IMR-90 (cell line): Measurements from ENCODE around the gene CTNS. TPM values are rescaled to one million over a fixed set of nuclear protein-coding genes. Genes with fewer than 3 reads are reported as not detected.

Experiments
- ATAC-seq: fragments of 200-7000 bp; cut with Tn5 transposase; 2 replicates; pipeline ENCODE4 v1.9.1; 2020; ENCODE audit warnings: low read depth, mild to moderate bottlenecking, moderate library complexity
- BruUV-seq: library from RNA; stranded (reverse); fragments of 400-500 nt; replicated peaks from 2 replicates; lab custom pipeline; 2021; lab: Mats Ljungman, UMichigan
- CTCF ChIA-PET: fragments of 300-600 bp; formaldehyde crosslinking; extraction: SDS; loops from one replicate; lab custom pipeline; 2021; ENCODE audit warnings: antibody characterized with exemption; lab: Yijun Ruan, JAX
- POLR2A ChIA-PET: fragments of 300-600 bp; sonication (Branson Sonifier 250); formaldehyde crosslinking; loops from one replicate; lab custom pipeline; 2022; ENCODE audit warnings: antibody characterized with exemption; ENCODE audit not compliant: unreplicated experiment; lab: Charles Lee
- DNase-seq: peaks from one replicate; pipeline ENCODE4 v3.0.0; 2013
- H2AFZ ChIP-seq: replicated peaks from 2 replicates; pipeline ENCODE3; 2013; ENCODE audit warnings: low read length, mild to moderate bottlenecking; ENCODE audit not compliant: poor library complexity
- H2AK5ac ChIP-seq: 2 replicates; pipeline ENCODE4 v1.6.1; 2013; ENCODE audit warnings: low read depth, low read length, inconsistent platforms
- H2AK9ac ChIP-seq: replicated peaks from 2 replicates; pipeline ENCODE3; 2013; ENCODE audit warnings: mild to moderate bottlenecking, low read depth, low read length, moderate library complexity; ENCODE audit not compliant: poor library complexity
- H2BK120ac ChIP-seq: 2 replicates; pipeline ENCODE4 v1.6.1; 2013; ENCODE audit warnings: low read depth, low read length, inconsistent platforms
- H2BK15ac ChIP-seq: 3 replicates; pipeline ENCODE4 v1.6.1; 2013; ENCODE audit warnings: low read depth, low read length, inconsistent platforms
- H2BK20ac ChIP-seq: 2 replicates; pipeline ENCODE4 v1.6.1; 2013; ENCODE audit warnings: low read depth, mild to moderate bottlenecking, inconsistent platforms, low read length, moderate library complexity
- H2BK5ac ChIP-seq: 2 replicates; pipeline ENCODE4 v1.6.1; 2013; ENCODE audit warnings: mild to moderate bottlenecking, low read depth, low read length, inconsistent platforms; ENCODE audit not compliant: poor library complexity, severe bottlenecking
- H3K14ac ChIP-seq: replicated peaks from 2 replicates; pipeline ENCODE4 v1.6.1; 2013; ENCODE audit warnings: low read depth, low read length, inconsistent platforms
- H3K18ac ChIP-seq: 2 replicates; pipeline ENCODE4 v1.6.1; 2013; ENCODE audit warnings: low read depth, low read length, control low read depth
- H3K23ac ChIP-seq: 2 replicates; pipeline ENCODE4 v1.6.1; 2013; ENCODE audit warnings: low read depth, low read length, inconsistent platforms
- H3K27ac ChIP-seq: 2 replicates; pipeline ENCODE4 v1.5.1; 2013; ENCODE audit warnings: mild to moderate bottlenecking, control low read depth, low read length; ENCODE audit not compliant: insufficient read depth
- H3K27me3 ChIP-seq: 2 replicates; pipeline ENCODE4 v1.6.1; 2013; ENCODE audit warnings: low read length; ENCODE audit not compliant: control insufficient read depth, insufficient read depth
- H3K36me3 ChIP-seq: 2 replicates; pipeline ENCODE4 v1.6.1; 2013; ENCODE audit warnings: low read length, mixed read lengths; ENCODE audit not compliant: control insufficient read depth, insufficient read depth
- H3K4ac ChIP-seq: 2 replicates; pipeline ENCODE4 v1.6.1; 2013; ENCODE audit warnings: low read depth, low read length, inconsistent platforms
- H3K4me1 ChIP-seq: 2 replicates; pipeline ENCODE4 v1.6.1; 2013; ENCODE audit warnings: low read length, mixed read lengths; ENCODE audit not compliant: control insufficient read depth, insufficient read depth
- H3K4me2 ChIP-seq: 2 replicates; pipeline ENCODE4 v1.6.1; 2013; ENCODE audit warnings: low read depth, mild to moderate bottlenecking, control low read depth, low read length, moderate library complexity
- H3K4me3 ChIP-seq: 2 replicates; pipeline ENCODE4 v1.5.1; 2013; ENCODE audit warnings: low read depth, mild to moderate bottlenecking, control low read depth, low read length, moderate library complexity; ENCODE audit not compliant: insufficient read depth
- H3K56ac ChIP-seq: 2 replicates; pipeline ENCODE4 v1.6.1; 2013; ENCODE audit warnings: low read length, inconsistent platforms; ENCODE audit not compliant: insufficient read depth; ENCODE audit errors: extremely low read depth
- H3K79me1 ChIP-seq, 2 experiments: 2 replicates each; pipeline ENCODE4 v1.6.1; 2013; ENCODE audit warnings: low read length in 2 of 2, inconsistent platforms in 1 of 2, low read depth in 1 of 2
- H3K9ac ChIP-seq: 2 replicates; pipeline ENCODE4 v1.6.1; 2013; ENCODE audit warnings: low read depth, low read length, control low read depth
- H3K9me1 ChIP-seq: 2 replicates; pipeline ENCODE4 v1.6.1; 2013; ENCODE audit warnings: low read length, inconsistent platforms; ENCODE audit not compliant: insufficient read depth
- H3K9me3 ChIP-seq: 2 replicates; pipeline ENCODE4 v1.6.1; 2013; ENCODE audit warnings: low read length; ENCODE audit not compliant: control insufficient read depth, insufficient read depth
- H4K20me1 ChIP-seq: 2 replicates; pipeline ENCODE4 v1.6.1; 2013; ENCODE audit warnings: low read length, inconsistent platforms; ENCODE audit not compliant: insufficient read depth
- H4K5ac ChIP-seq: 2 replicates; pipeline ENCODE4 v1.6.1; 2013; ENCODE audit warnings: mild to moderate bottlenecking, low read depth, low read length, control low read depth
- H4K8ac ChIP-seq, 2 experiments: 2 replicates each; pipeline ENCODE4 v1.6.1; 2013; ENCODE audit warnings: low read depth in 2 of 2, low read length in 2 of 2, control low read depth in 1 of 2, inconsistent platforms in 1 of 2
- H4K91ac ChIP-seq: 2 replicates; pipeline ENCODE4 v1.6.1; 2013; ENCODE audit warnings: low read depth, low read length, inconsistent platforms; ENCODE audit not compliant: insufficient read depth
- CHD1 ChIP-seq: IDR thresholded peaks from 2 replicates; pipeline ENCODE4 v1.6.1; 2012; ENCODE audit warnings: low read depth, low read length, improper control_type of control experiment
- CTCF ChIP-seq: conservative IDR thresholded peaks from 2 replicates; pipeline ENCODE4 v1.5.1; 2012; ENCODE audit warnings: mild to moderate bottlenecking, low read depth, low read length, improper control_type of control experiment
- ELK1 ChIP-seq: fragments of 150-350 bp; IDR thresholded peaks from 2 replicates; pipeline ENCODE4 v1.6.1; 2016; ENCODE audit warnings: low read depth, mild to moderate bottlenecking, low read length, moderate library complexity, borderline replicate concordance
- FOS ChIP-seq: fragments of 150-350 bp; IDR thresholded peaks from 2 replicates; pipeline ENCODE4 v1.6.1; 2016; ENCODE audit warnings: low read depth, low read length
- NFE2L2 ChIP-seq: fragments of 150-350 bp; IDR thresholded peaks from 2 replicates; pipeline ENCODE4 v1.6.1; 2016; ENCODE audit warnings: low read depth, mild to moderate bottlenecking, low read length
- POLR2A ChIP-seq: IDR thresholded peaks from 2 replicates; pipeline ENCODE4 v1.6.1; 2012; ENCODE audit warnings: mild to moderate bottlenecking, low read depth, low read length
- RAD21 ChIP-seq: IDR thresholded peaks from 2 replicates; pipeline ENCODE4 v1.6.1; 2012; ENCODE audit warnings: low read length, improper control_type of control experiment
- RCOR1 ChIP-seq: IDR thresholded peaks from 2 replicates; pipeline ENCODE4 v1.6.1; 2012; ENCODE audit warnings: mild to moderate bottlenecking, low read length, improper control_type of control experiment; ENCODE audit not compliant: insufficient replicate concordance
- SMC3 ChIP-seq: fragments of 150-350 bp; IDR thresholded peaks from 2 replicates; pipeline ENCODE4 v1.6.1; 2016; ENCODE audit warnings: low read depth, mild to moderate bottlenecking, antibody characterized with exemption, low read length, moderate library complexity
- USF2 ChIP-seq: fragments of 150-350 bp; IDR thresholded peaks from 2 replicates; pipeline ENCODE4 v1.6.1; 2017; ENCODE audit warnings: mild to moderate bottlenecking, antibody characterized with exemption, low read length, low read depth
- WGBS, 2 experiments: methylation state at CpG; one replicate each; pipeline versions ENCODE4 v1.1.5 to v1.1.7; 2013; ENCODE audit warnings: missing lambda C conversion rate in 2 of 2; ENCODE audit not compliant: insufficient read length in 1 of 2; ENCODE audit errors: extremely low coverage in 2 of 2; 5-methylcytosine and 5-hydroxymethylcytosine counted together
- dilution Hi-C: fragments of 300-500 bp; cut with HindIII; formaldehyde crosslinking; loops from one replicate; pipeline ENCODE4 v1.14.3; 2018; ENCODE audit warnings: low sequenced_read_pairs; ENCODE audit not compliant: unreplicated experiment
- in situ Hi-C: fragments of 300-500 bp; cut with MboI; formaldehyde crosslinking; loops from 3 replicates; pipeline ENCODE4 v1.14.3; 2019; ENCODE audit warnings: low sequenced_read_pairs, inconsistent platforms, mixed read lengths
- intact Hi-C: fragments of 100-400 bp; cut with micrococcal nuclease; formaldehyde crosslinking; loops from 2 replicates; pipeline ENCODE4 v1.10.0; 2022
- polyA plus RNA-seq, 3 experiments: library from polyadenylated mRNA; depleted of rRNA; stranded (reverse); fragments of >200 nt; gene quantifications; 2 replicates each; pipeline ENCODE4 v1.2.3, GENCODE V29; 2012; ENCODE audit warnings: low replicate concordance in 1 of 3
- total RNA-seq: library from RNA; depleted of rRNA; stranded (reverse); fragments of >200 nt; gene quantifications from 2 replicates; pipeline ENCODE4 v1.2.3, GENCODE V29; 2012

CTNS gene
- total and polyA plus RNA-seq, 2 of the 4 experiments (the other 2 are of a cell fraction): 4.7 to 5.3 TPM

- CTCF ChIA-PET: no interaction called here
- Histone ChIP-seq H3K23ac (no peak overlapping the region), H4K20me1 (no peaks in the 10 kb centered on the region), H3K36me3 (no peaks in the 10 kb centered on the region), H2BK5ac (no peak overlapping the region), H2BK15ac (no peak overlapping the region), H3K9me1 (no peaks in the 10 kb centered on the region), H3K9me3 (no peaks in the 10 kb centered on the region), H2BK120ac (no peak overlapping the region), H2AK5ac (no peak overlapping the region), H4K8ac (no peak overlapping the region), H3K4me1 (peaks cover 4% of the 10 kb centered on the region; the same call in 1 of the 2 replicates), H2AFZ (no peak overlapping the region), H3K4me2 (no peak overlapping the region), H3K79me1 (no peaks in the 10 kb centered on the region), H3K4ac (no peak overlapping the region), H2AK9ac (no peak overlapping the region), H3K14ac (no peak overlapping the region), H3K4me3 (no peak overlapping the region), H3K27ac (no peak overlapping the region), H2BK20ac (no peak overlapping the region), H3K18ac (no peak overlapping the region), H3K9ac (no peak overlapping the region), H3K56ac (no peak overlapping the region), H3K27me3 (peaks cover 10% of the 10 kb centered on the region), H4K5ac (no peak overlapping the region), H4K91ac (no peak overlapping the region)
- no peak for TF ChIP-seq POLR2A
- TF ChIP-seq CTCF: no peak
- TF ChIP-seq ELK1: no peak
- TF ChIP-seq USF2: no peak
- no peak for TF ChIP-seq RAD21
- no peak for TF ChIP-seq RCOR1
- no peak for TF ChIP-seq SMC3
- TF ChIP-seq CHD1: no peak
- TF ChIP-seq FOS: no peak
- no peak for TF ChIP-seq NFE2L2
- dilution Hi-C loops: no loop called here
- DNase-seq (no peak), ATAC-seq (no peak)
- POLR2A ChIA-PET: no interaction called here
- 95% methylated on average over 8 of the region's 22 CpGs; no CpG with 5 or more reads in 1 of the 2 experiments for WGBS, 2 experiments
- in situ Hi-C loops: no loop called here
- intact Hi-C loops: no loop called here
- BruUV-seq: no TSS peak
These were observed 53.6 kb downstream of the CTNS start for GRCh38 chr17:3690094-3690715.
